Keratinocyte (primary cell): ENCODE results near the gene WASF3. TPM values are rescaled to one million over a fixed set of nuclear protein-coding genes. Genes with fewer than 3 reads are reported as not detected.

ENCODE experiments used
- DNase-seq: peaks from one replicate; pipeline ENCODE4 v3.0.0-alpha.2; 2011; ENCODE audit warnings: low read depth, missing footprints, low spot score
- FAIRE-seq: peaks from 2 replicates; lab custom pipeline; 2011; peaks lifted over from hg19 to GRCh38; lab: Jason Lieb, UNC
- H2AFZ ChIP-seq: 2 replicates; pipeline ENCODE4 v1.6.0; 2012; ENCODE audit warnings: low read length, control low read depth, inconsistent platforms; ENCODE audit not compliant: control insufficient read depth
- H3K27ac ChIP-seq: 2 replicates; pipeline ENCODE4 v1.5.1; 2011; ENCODE audit warnings: low read length; ENCODE audit not compliant: control insufficient read depth, insufficient read depth
- H3K27me3 ChIP-seq: 3 replicates; pipeline ENCODE4 v1.6.0; 2011; ENCODE audit warnings: low read length; ENCODE audit not compliant: control insufficient read depth, insufficient read depth; ENCODE audit errors: extremely low read depth
- H3K36me3 ChIP-seq, 2 experiments: 2 replicates in 1 of 2; 3 replicates in 1 of 2; pipeline ENCODE4 v1.5.1; 2011; ENCODE audit warnings: low read length in 2 of 2, mild to moderate bottlenecking in 1 of 2; ENCODE audit not compliant: control insufficient read depth in 2 of 2, insufficient read depth in 2 of 2; ENCODE audit errors: extremely low read depth in 1 of 2
- H3K4me1 ChIP-seq: 3 replicates; pipeline ENCODE4 v1.5.1; 2011; ENCODE audit warnings: low read length; ENCODE audit not compliant: control insufficient read depth, insufficient read depth; ENCODE audit errors: extremely low read depth
- H3K4me2 ChIP-seq: 3 replicates; pipeline ENCODE4 v1.6.0; 2011; ENCODE audit warnings: low read depth, low read length; ENCODE audit not compliant: control insufficient read depth, insufficient read depth; ENCODE audit errors: extremely low read depth
- H3K4me3 ChIP-seq, 3 experiments: fragments of 200-600 bp in 1 of 3; sonication (generic) in 1 of 3; 2 replicates in 2 of 3; 3 replicates in 1 of 3; pipeline ENCODE4 v1.5.1; 2011 to 2016; ENCODE audit warnings: low read length in 3 of 3, mild to moderate bottlenecking in 3 of 3, control low read depth in 2 of 3, inconsistent platforms in 1 of 3, low read depth in 1 of 3, mixed read lengths in 1 of 3, mixed run types in 1 of 3, moderate library complexity in 1 of 3; ENCODE audit not compliant: control insufficient read depth in 2 of 3, insufficient read depth in 2 of 3; ENCODE audit errors: extremely low read depth in 1 of 3
- H3K79me2 ChIP-seq: 2 replicates; pipeline ENCODE4 v1.6.0; 2012; ENCODE audit warnings: low read length; ENCODE audit not compliant: control insufficient read depth, insufficient read depth
- H3K9ac ChIP-seq: 3 replicates; pipeline ENCODE4 v1.6.0; 2011; ENCODE audit warnings: low read length; ENCODE audit not compliant: control insufficient read depth, insufficient read depth; ENCODE audit errors: extremely low read depth
- H3K9me1 ChIP-seq: 3 replicates; pipeline ENCODE4 v1.6.0; 2011; ENCODE audit warnings: low read length; ENCODE audit not compliant: control insufficient read depth, insufficient read depth; ENCODE audit errors: extremely low read depth
- H3K9me3 ChIP-seq: 2 replicates; pipeline ENCODE4 v1.5.1; 2012; ENCODE audit warnings: low read depth, low read length; ENCODE audit not compliant: control insufficient read depth
- H4K20me1 ChIP-seq: 3 replicates; pipeline ENCODE4 v1.6.0; 2011; ENCODE audit warnings: low read length; ENCODE audit not compliant: control insufficient read depth, insufficient read depth; ENCODE audit errors: extremely low read depth
- CTCF ChIP-seq, 3 experiments: IDR thresholded peaks in 1 of 3; conservative IDR thresholded peaks in 1 of 3; optimal IDR thresholded peaks in 1 of 3; 2 replicates in 2 of 3; 3 replicates in 1 of 3; pipeline versions ENCODE3 to v1.5.1; 2011; ENCODE audit warnings: low read length in 3 of 3, mild to moderate bottlenecking in 3 of 3, moderate library complexity in 2 of 3, control low read depth in 1 of 3, inconsistent platforms in 1 of 3; ENCODE audit not compliant: insufficient read depth in 2 of 3; ENCODE audit errors: extremely low read depth in 1 of 3
- EZH2 ChIP-seq: IDR thresholded peaks from one replicate; pipeline ENCODE4 v1.6.1; 2012; ENCODE audit warnings: inconsistent platforms, mild to moderate bottlenecking, low read length, moderate library complexity
- dilution Hi-C: fragments of 300-500 bp; cut with MboI; formaldehyde crosslinking; loops from one replicate; pipeline ENCODE4 v1.7.0; 2020; ENCODE audit warnings: low sequenced_read_pairs; ENCODE audit not compliant: extremely low pct_ligation_motif_present
- polyA plus RNA-seq, 5 experiments: library from polyadenylated mRNA; depleted of rRNA in 3 of 5; stranded (reverse) in 3 of 5; stranded (forward) in 1 of 5; unstranded in 1 of 5; fragments of >200 nt; gene quantifications; 1 replicate in 1 of 5; 2 replicates in 3 of 5; 3 replicates in 1 of 5; pipeline versions ENCODE4 v1.2.1 to v1.2.3, GENCODE V29; 2011 to 2012; ENCODE audit warnings: missing spikeins in 2 of 5, low read depth in 1 of 5, low replicate concordance in 1 of 5

WASF3 gene
- polyA plus RNA-seq, 1 donor (not counting 4 experiments of a cell fraction or from before 2014, with no cell fraction given) = 6.3 TPM

GRCh38 chr13:26534036-26534726 lies 23.3 kb upstream of the WASF3 start:
- no peak overlapping the region for H3K4me3 ChIP-seq
- no peaks in the 10 kb centered on the region for H4K20me1 ChIP-seq
- H3K79me2 ChIP-seq = no peaks in the 10 kb centered on the region
- dilution Hi-C loops = no loop called here
- H3K27me3 ChIP-seq = no peaks in the 10 kb centered on the region
- no peaks in the 10 kb centered on the region for H3K4me1 ChIP-seq
- no peaks in the 10 kb centered on the region for H3K9me3 ChIP-seq
- no peak overlapping the region for H3K9ac ChIP-seq
- no peak overlapping the region for H3K4me2 ChIP-seq
- no peaks in the 10 kb centered on the region for H3K36me3 ChIP-seq
- H3K27ac ChIP-seq = no peak overlapping the region
- FAIRE-seq (no peak), DNase-seq (no peak)
- TF ChIP-seq CTCF (optimal IDR thresholded peaks at IDR 0.05 in 1 of 3, IDR thresholded peaks at IDR 0.05 in 1 of 3, conservative IDR thresholded peaks at IDR 0.05 in 1 of 3; ENCODE audit: extremely low read depth in 1 of 3, insufficient read depth in 2 of 3, low read length in 3 of 3) = no peak
- H2AFZ ChIP-seq = no peak overlapping the region
- no peaks in the 10 kb centered on the region for H3K9me1 ChIP-seq

- Histone ChIP-seq H3K27ac (no peak overlapping the region), H3K79me2 (no peaks in the 10 kb centered on the region), H3K9me1 (no peaks in the 10 kb centered on the region), H4K20me1 (no peaks in the 10 kb centered on the region), H3K4me3 (no peak overlapping the region), H3K4me1 (no peaks in the 10 kb centered on the region), H2AFZ (no peak overlapping the region), H3K9ac (no peak overlapping the region), H3K9me3 (no peaks in the 10 kb centered on the region), H3K4me2 (no peak overlapping the region), H3K27me3 (peaks cover 4% of the 10 kb centered on the region), H3K36me3 (no peaks in the 10 kb centered on the region)
- dilution Hi-C loops = no loop called here
- DNase-seq = no peak
- TF ChIP-seq EZH2 (no peak), CTCF (optimal IDR thresholded peaks at IDR 0.05 in 1 of 3, IDR thresholded peaks at IDR 0.05 in 1 of 3, conservative IDR thresholded peaks at IDR 0.05 in 1 of 3; ENCODE audit: extremely low read depth in 1 of 3, insufficient read depth in 2 of 3, low read length in 3 of 3) (no peak)
- FAIRE-seq = no peak
Observed at GRCh38 chr13:26538363-26539317, 18.8 kb upstream of the WASF3 start.
